Breast epithelium (tissue), 4 donors: ENCODE data around the gene RNF125. TPM values are rescaled to one million over a fixed set of nuclear protein-coding genes. Genes with fewer than 3 reads are reported as not detected.

Source experiments
- DNase-seq, 2 donors: peaks; one replicate each; pipeline ENCODE4 v3.0.0-alpha.2; 2019; ENCODE audit warnings: low spot score in 2 of 2
- H3K27ac ChIP-seq, 2 donors: fragments of 200-600 bp; sonication (generic) in 1 of 2; one replicate each; pipeline ENCODE4 v1.5.1; 2016 to 2019; ENCODE audit warnings: mild to moderate bottlenecking in 1 of 2
- H3K27me3 ChIP-seq, 2 donors: fragments of 200-600 bp; sonication (generic) in 1 of 2; one replicate each; pipeline versions ENCODE4 v1.5.1 to v1.6.0; 2017 to 2019; ENCODE audit warnings: control low read depth in 1 of 2, mild to moderate bottlenecking in 1 of 2
- H3K36me3 ChIP-seq: fragments of 200-600 bp; one replicate; pipeline ENCODE4 v1.5.1; 2019
- H3K4me1 ChIP-seq, 2 donors: fragments of 200-600 bp; sonication (generic); one replicate each; pipeline ENCODE4 v1.5.1; 2016 to 2019; ENCODE audit warnings: control low read depth in 1 of 2
- H3K4me3 ChIP-seq, 3 donors: fragments of 200-600 bp; sonication (generic); 1 replicate in 2 of 3; 2 replicates in 1 of 3; pipeline ENCODE4 v1.5.1; 2016 to 2019; ENCODE audit warnings: mild to moderate bottlenecking in 3 of 3, moderate library complexity in 2 of 3
- H3K9me3 ChIP-seq, 2 donors: fragments of 200-600 bp; sonication (generic) in 1 of 2; one replicate each; pipeline ENCODE4 v1.5.1; 2016 to 2019; ENCODE audit warnings: control low read depth in 1 of 2
- CTCF ChIP-seq, 3 donors: fragments of 450-650 bp; IDR thresholded peaks; one replicate each; pipeline ENCODE4 v1.5.1; 2016 to 2017; ENCODE audit warnings: antibody characterized with exemption in 3 of 3, mild to moderate bottlenecking in 3 of 3, moderate library complexity in 3 of 3
- POLR2A ChIP-seq: fragments of 450-650 bp; IDR thresholded peaks from one replicate; pipeline ENCODE4 v1.6.1; 2016; ENCODE audit warnings: antibody characterized with exemption, mild to moderate bottlenecking, moderate library complexity
- POLR2AphosphoS5 ChIP-seq, 3 donors: sonication (generic); formaldehyde crosslinking; IDR thresholded peaks; one replicate each; pipeline ENCODE4 v1.6.1; 2017; ENCODE audit warnings: antibody characterized with exemption in 3 of 3
- intact Hi-C: fragments of 100-400 bp; cut with DNase I; formaldehyde crosslinking; loops from one replicate; pipeline ENCODE4 v1.15.1; 2023; ENCODE audit warnings: low total_unique reads
- total RNA-seq, 3 donors: library from RNA; depleted of rRNA; stranded (reverse); fragments of >200 nt; gene quantifications; one replicate each; pipeline ENCODE4 v1.1.0, GENCODE V29; 2016

Gene RNF125
- total RNA-seq, 3 donors from 2014 or later, result 4.5 to 9.3 (median 7.2) TPM

- H3K36me3 ChIP-seq, result no peaks in the 10 kb centered on the region
- no peaks in the 10 kb centered on the region for H3K4me1 ChIP-seq
- no peaks in the 10 kb centered on the region for H3K27me3 ChIP-seq
- H3K27ac ChIP-seq, result no peak overlapping the region
- DNase-seq, result no peak
- H3K9me3 ChIP-seq, result no peaks in the 10 kb centered on the region
- TF ChIP-seq POLR2A (no peak), POLR2AphosphoS5 (IDR thresholded peaks at IDR 0.05) (no peak), CTCF (IDR thresholded peaks at IDR 0.05) (no peak)
- H3K4me3 ChIP-seq, result no peak overlapping the region
- intact Hi-C loops, result no loop called here
Measured at GRCh38 chr18:32026491-32027086, 8.0 kb downstream of the RNF125 start.

GRCh38 chr18:32029558-32029957 lies 10.9 kb downstream of the RNF125 start:
- intact Hi-C loops, result no loop called here
- no peaks in the 10 kb centered on the region for H3K27me3 ChIP-seq

GRCh38 chr18:32032609-32033008 lies 14.0 kb downstream of the RNF125 start:
- Histone ChIP-seq H3K27ac (no peak overlapping the region), H3K36me3 (no peaks in the 10 kb centered on the region), H3K4me1 (no peaks in the 10 kb centered on the region), H3K9me3 (no peaks in the 10 kb centered on the region), H3K4me3 (no peak overlapping the region), H3K27me3 (no peaks in the 10 kb centered on the region)
- TF ChIP-seq CTCF (IDR thresholded peaks at IDR 0.05) (no peak), POLR2AphosphoS5 (IDR thresholded peaks at IDR 0.05) (no peak), POLR2A (no peak)
- no peak for DNase-seq
- intact Hi-C loops, result no loop called here

More at GRCh38 chr18:32029558-32029957, 10.9 kb downstream of the RNF125 start:
- Histone ChIP-seq H3K36me3 (no peaks in the 10 kb centered on the region), H3K9me3 (no peaks in the 10 kb centered on the region), H3K27ac (no peak overlapping the region), H3K4me1 (no peaks in the 10 kb centered on the region), H3K4me3 (no peak overlapping the region)
- DNase-seq, result no peak
- TF ChIP-seq CTCF (IDR thresholded peaks at IDR 0.05) (no peak), POLR2AphosphoS5 (IDR thresholded peaks at IDR 0.05) (no peak)

GRCh38 chr18:32036506-32037180 lies 18.0 kb downstream of the RNF125 start:
- TF ChIP-seq POLR2AphosphoS5 (IDR thresholded peaks at IDR 0.05), result no peak
- no peak for TF ChIP-seq CTCF (IDR thresholded peaks at IDR 0.05)
- TF ChIP-seq POLR2A, result no peak
- intact Hi-C loops, result no loop called here

GRCh38 chr18:32037616-32038015 lies 19.0 kb downstream of the RNF125 start:
- TF ChIP-seq POLR2AphosphoS5 (IDR thresholded peaks at IDR 0.05), result no peak
- no peak for TF ChIP-seq POLR2A
- TF ChIP-seq CTCF (IDR thresholded peaks at IDR 0.05), result no peak
- no peak overlapping the region for H3K27ac ChIP-seq
- H3K4me1 ChIP-seq, result no peaks in the 10 kb centered on the region
- intact Hi-C loops, result no loop called here
- H3K4me3 ChIP-seq, result no peak overlapping the region
- H3K36me3 ChIP-seq, result no peaks in the 10 kb centered on the region
- DNase-seq, result no peak
- no peaks in the 10 kb centered on the region for H3K27me3 ChIP-seq
- no peaks in the 10 kb centered on the region for H3K9me3 ChIP-seq

More at GRCh38 chr18:32036506-32037180, 18.0 kb downstream of the RNF125 start:
- no peak for DNase-seq
- Histone ChIP-seq H3K4me1 (no peaks in the 10 kb centered on the region), H3K27me3 (no peaks in the 10 kb centered on the region), H3K36me3 (no peaks in the 10 kb centered on the region), H3K4me3 (no peak overlapping the region), H3K27ac (no peak overlapping the region), H3K9me3 (no peaks in the 10 kb centered on the region)
